ENCODE data around the gene FBXO48.
"Not testable (repeated sequence)": the region's sequence is repeated elsewhere in the genome, so short reads cannot be mapped to it uniquely, and the experiment has no call there.

The FBXO48 gene

GRCh38 chr2:68472796-68473414, 5.8 kb upstream of the FBXO48 start:
- DNase-seq (ENCODE audit: low read depth in 2 of 2): no peak

- DNase-seq (ENCODE audit: low read depth in 2 of 2): no peak
Measured at GRCh38 chr2:68471385-68471784, 4.3 kb upstream of the FBXO48 start.

- no peak for DNase-seq (ENCODE audit: low read depth in 2 of 2)
Measured at GRCh38 chr2:68469935-68470334, 2.8 kb upstream of the FBXO48 start.

- DNase-seq (ENCODE audit: low read depth in 2 of 2): no peak
Measured at GRCh38 chr2:68468801-68469200, 1.7 kb upstream of the FBXO48 start.

DNA sequence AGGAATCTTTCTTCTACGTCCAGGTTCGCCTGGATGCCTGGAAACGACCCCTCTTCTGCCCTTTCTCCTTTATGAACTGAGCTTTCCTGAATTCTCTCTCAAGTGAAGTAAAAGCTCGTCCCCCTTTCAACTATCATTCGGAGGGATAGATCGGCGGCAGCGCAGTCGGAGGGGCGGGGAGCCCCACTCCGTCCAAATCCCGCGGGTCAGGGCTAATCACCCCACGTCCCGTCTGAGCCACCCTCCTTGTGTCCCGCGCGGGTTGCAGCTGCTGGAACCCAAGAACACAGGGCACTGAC, 367 bp downstream of the FBXO48 start:
- DNase-seq (ENCODE audit: low read depth in 2 of 2): no peak

DNA sequence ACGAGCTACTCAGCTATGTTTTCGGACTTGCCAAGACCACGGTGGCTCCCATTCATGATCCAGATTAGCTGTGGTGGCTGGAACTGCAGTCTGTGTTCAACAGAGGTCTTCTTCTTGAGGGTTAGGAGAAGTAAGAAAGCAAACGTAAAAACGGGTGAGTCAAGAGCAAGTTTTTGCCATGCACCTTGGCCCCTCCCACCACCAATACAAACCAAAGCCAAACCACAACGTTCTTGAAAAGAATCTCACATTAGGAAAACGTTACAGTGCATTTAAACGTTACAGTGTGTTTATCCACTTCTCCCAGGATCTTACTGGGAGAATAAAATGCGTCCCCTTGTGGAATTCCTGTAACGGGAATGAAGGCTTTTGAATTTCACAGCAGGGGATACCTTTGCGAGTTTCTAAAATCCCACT, 725 bp downstream of the FBXO48 start:
- no peak for DNase-seq (ENCODE audit: low read depth in 2 of 2)

GRCh38 chr2:68465081-68465916, 1.8 kb downstream of the FBXO48 start:
- DNase-seq (ENCODE audit: low read depth in 2 of 2): no peak

GRCh38 chr2:68464651-68465050, 2.4 kb downstream of the FBXO48 start:
- no peak for DNase-seq (ENCODE audit: low read depth in 2 of 2)

DNA sequence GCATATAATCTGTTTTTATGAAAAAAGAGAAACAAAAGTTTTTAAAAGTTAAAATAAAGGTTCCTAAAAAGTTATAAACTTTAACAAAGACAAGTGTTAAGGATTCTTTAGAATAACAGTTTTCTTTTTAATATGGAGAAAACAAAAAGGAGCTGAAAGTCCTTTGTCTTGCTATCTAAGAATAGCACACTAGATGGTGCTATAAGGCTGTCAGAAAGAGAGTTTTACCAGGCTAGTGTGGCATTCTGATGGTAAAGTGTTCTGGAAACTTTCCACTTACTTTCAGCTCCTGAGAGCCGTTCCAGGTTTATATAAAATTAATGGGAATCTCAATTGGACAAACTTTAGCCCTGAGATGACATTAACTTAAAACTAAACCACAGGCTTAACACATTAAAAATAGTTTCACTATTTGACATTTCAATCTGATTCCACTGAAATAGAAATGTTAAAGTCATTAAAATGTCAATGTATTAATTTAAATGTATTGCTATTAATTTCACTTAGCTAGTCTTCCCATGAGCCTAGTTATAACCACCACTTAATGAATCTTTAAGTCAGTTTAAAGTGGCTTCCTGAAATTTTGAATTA, 3.7 kb downstream of the FBXO48 start:
- no peak for DNase-seq (ENCODE audit: low read depth in 2 of 2)

DNA sequence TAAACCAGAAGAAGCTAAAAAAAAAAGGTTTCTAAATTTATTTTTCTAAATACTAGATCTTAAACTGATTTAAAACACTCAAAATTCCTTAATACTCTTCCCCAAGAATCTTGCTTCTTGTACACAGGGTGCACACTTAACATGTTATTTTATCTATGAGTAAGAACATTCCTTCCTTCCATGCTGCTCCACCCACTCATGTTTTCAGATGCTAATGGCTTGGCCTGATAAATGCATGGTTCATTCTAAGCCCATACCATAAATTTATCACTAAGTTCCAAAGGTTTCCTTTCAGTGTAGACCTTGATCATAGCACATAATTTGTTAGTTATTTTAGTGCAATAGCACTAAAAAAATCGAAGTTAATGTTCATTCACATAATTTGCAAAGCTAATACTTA, 8.1 kb downstream of the FBXO48 start:
- DNase-seq (ENCODE audit: low read depth in 2 of 2): no peak

- no peak for DNase-seq (ENCODE audit: low read depth in 2 of 2)
Measured at GRCh38 chr2:68456198-68456597, 10.9 kb downstream of the FBXO48 start.

DNA sequence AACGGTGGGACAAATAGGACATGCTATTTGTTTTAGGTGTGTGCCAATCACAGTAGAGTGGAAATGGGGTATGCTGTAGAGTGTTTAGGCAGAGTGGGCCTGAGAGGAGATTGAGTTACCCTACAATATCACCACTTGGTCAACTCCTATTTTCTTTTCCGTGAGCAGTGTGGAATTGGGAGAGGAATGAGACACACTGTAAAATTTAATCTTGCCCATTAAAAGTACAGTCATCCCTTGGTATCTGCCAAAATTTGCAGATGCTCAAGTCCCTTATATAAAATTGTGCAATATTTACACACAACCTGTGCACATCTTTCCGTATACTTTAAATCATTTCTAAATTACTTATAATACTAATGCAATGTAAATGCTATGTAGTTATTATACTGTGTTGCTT, 12.4 kb downstream of the FBXO48 start:
- DNase-seq (ENCODE audit: low read depth in 2 of 2): no peak

DNA sequence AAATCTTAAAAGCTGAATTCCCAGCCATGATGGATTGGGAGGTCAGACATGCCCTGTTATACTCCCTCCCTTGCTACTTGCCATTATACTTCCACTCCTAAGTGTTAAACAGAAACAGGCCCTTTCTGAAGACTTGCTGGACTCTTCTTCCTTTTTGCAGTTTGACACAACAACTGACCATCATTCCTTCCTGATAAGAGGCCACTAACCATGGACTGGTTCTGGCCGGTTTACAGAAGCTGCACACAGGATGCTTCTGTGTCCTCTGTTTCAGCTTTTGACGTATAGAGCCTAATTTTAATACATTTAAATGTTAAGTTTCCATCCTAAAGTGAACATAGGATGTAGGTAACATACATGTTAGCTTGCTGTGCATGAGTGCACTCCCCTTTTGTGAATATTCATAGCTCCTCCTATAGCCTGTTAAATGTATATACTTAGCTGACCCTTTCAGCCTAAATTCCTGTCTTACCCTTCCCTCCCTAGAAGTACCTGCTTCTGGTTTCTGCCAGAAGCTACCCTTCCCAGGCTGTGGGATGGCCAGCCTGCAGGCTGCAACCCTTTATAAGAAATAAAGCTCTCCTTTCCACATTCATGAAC, 13.2 kb downstream of the FBXO48 start:
- no peak for DNase-seq (ENCODE audit: low read depth in 2 of 2)

DNA sequence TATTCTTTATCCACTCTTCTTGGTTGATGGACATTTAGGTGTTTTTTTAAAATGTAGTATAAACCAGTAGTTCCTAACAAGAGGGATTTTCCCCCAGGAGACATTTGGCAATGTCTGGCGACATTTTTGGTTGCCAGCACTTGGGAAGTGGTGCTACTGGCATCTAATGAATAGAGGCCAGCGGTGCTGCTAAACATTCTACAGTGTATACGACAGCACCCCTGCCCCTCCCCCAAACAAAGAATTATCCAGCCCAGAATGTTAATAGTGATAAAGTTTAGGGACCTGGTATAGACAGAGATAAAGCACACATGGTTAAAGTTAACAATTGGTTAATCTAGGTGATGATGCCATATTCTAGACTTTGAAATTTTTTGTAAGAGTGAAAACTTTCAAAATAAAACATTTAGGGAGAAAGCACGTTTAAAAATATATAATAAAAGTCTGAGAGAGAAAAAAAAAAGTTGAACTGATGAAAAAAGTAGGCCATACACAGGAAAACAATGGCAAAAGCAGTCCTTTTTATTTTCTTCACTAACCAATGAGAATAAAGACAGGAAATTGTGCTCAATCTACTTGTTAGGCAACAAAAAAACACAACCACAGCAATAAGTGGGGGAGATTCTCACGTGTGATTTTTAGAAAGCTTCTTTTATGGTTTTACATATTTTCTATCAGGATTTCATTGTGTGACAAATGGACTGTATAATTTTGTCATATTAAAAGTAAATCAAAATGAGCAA, 14.8 kb downstream of the FBXO48 start:
- DNase-seq (ENCODE audit: low read depth in 2 of 2): no peak

- no peak for DNase-seq (ENCODE audit: low read depth in 2 of 2)
Measured at GRCh38 chr2:68448671-68449653, 18.1 kb downstream of the FBXO48 start.

- no peak for DNase-seq (ENCODE audit: low read depth in 2 of 2)
Measured at GRCh38 chr2:68447118-68447517, 20.0 kb downstream of the FBXO48 start.

- not testable (repeated sequence) for DNase-seq (ENCODE audit: low read depth in 2 of 2)
Measured at GRCh38 chr2:68446425-68446824, 20.7 kb downstream of the FBXO48 start.

DNA sequence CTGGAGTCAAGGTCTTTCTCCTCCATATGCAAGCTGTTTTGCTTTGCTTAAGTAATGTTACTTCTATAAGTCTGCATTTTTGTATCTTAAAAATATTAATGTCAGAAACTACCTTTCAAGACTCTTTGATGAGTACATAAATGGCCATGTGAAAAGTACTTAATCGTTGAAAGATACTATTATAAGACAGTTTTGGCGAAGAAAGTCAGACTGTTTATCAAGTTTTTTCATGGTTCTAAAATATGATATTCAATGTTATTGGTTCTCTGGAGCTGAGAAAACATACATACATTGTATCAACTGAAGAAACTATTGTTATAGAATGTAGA, 25.1 kb downstream of the FBXO48 start:
- DNase-seq (ENCODE audit: low read depth in 2 of 2): no peak

DNA sequence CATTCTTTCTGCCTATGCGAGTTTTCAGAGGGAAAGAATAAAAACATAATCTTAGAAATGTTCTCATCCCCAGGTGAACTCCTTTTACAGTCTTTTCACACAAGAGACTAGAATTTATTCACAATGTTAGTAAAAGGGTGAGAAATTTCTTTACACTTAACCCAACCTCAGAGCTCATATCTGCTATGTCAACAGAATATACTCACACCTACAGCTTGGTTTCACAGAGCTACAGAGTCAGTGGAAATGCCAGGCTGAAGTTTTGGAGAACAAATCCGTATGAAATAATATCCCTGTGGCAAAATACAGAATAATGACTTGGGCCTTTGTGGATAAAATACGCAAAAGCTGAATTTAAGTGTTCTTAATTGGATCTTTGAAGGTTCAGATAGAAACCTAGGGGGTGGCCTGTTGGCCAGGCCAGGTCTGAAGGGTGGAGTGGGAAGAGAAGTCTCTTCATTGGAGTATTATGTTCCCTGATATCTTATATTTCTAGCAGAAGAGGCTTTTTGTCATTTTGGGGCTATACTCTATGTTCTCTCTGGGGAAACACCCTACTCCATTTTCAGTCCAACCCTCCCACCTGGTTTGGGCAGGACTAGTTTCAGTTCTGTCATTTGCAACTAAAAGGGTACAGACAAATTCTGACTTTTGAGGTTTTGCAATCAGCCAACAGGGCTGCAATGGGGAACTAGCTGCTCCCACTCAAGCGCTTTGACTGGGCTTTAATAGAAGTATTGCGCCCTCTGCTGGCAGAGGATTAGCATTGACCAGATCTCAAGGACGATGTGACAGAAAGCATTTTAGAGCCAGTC, 25.7 kb downstream of the FBXO48 start:
- peak; percentile 68 to 70 for DNase-seq (ENCODE audit: low read depth in 2 of 2)
